ENCODE results near the gene TTPAL. TPM values are rescaled to one million over a fixed set of nuclear protein-coding genes. Genes with fewer than 3 reads are reported as not detected.

Gene TTPAL
- total RNA-seq, 1 donor from 2014 or later = 3.1 TPM

DNA sequence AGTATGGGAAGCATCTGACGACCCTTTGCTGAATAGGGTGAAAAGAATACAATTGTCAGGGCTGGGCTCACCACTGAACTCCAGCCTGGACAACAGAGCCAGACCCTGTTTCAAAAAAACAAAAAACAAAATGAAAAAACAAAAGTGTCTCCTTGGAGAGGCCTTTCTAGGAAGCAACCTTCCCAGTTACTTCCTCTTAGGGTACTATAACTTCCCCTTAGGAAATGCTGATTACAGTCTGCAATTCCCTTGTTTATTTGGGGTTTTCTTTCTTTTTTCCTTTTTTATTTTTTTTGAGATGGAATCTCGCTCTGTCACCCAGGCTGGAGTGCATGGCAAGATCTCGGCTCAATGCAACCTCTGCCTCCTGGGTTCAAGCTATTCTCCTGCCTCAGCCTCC, 20.5 kb upstream of the TTPAL start:
- no peaks in the 10 kb centered on the region for H3K9me3 ChIP-seq (ENCODE audit: control insufficient read depth in 3 of 3, low read length in 3 of 3)
- no peaks in the 10 kb centered on the region for H3K27me3 ChIP-seq (ENCODE audit: control insufficient read depth in 3 of 3, insufficient read depth in 3 of 3, low read length in 3 of 3)
- no peak overlapping the region for H3K4me3 ChIP-seq (ENCODE audit: low read length in 3 of 3)
- H3K4me1 ChIP-seq (ENCODE audit: control insufficient read depth in 3 of 3, insufficient read depth in 3 of 3, low read length in 3 of 3) = no peaks in the 10 kb centered on the region
- H3K27ac ChIP-seq (ENCODE audit: low read depth, low read length) = no peak overlapping the region
- H3K36me3 ChIP-seq (ENCODE audit: control insufficient read depth in 3 of 3, insufficient read depth in 3 of 3, low read length in 3 of 3) = no peaks in the 10 kb centered on the region
- no peak overlapping the region for H3K9ac ChIP-seq (ENCODE audit: low read depth in 1 of 3, low read length in 3 of 3)

GRCh38 chr20:44456611-44457010, 19.1 kb upstream of the TTPAL start:
- Histone ChIP-seq H3K9ac (ENCODE audit: low read depth in 1 of 3, low read length in 3 of 3) (no peak overlapping the region), H3K27ac (ENCODE audit: low read depth, low read length) (no peak overlapping the region), H3K9me3 (ENCODE audit: control insufficient read depth in 3 of 3, low read length in 3 of 3) (no peaks in the 10 kb centered on the region), H3K4me1 (ENCODE audit: control insufficient read depth in 3 of 3, insufficient read depth in 3 of 3, low read length in 3 of 3) (no peaks in the 10 kb centered on the region), H3K36me3 (ENCODE audit: control insufficient read depth in 3 of 3, insufficient read depth in 3 of 3, low read length in 3 of 3) (no peaks in the 10 kb centered on the region), H3K27me3 (ENCODE audit: control insufficient read depth in 3 of 3, insufficient read depth in 3 of 3, low read length in 3 of 3) (no peaks in the 10 kb centered on the region), H3K4me3 (ENCODE audit: low read length in 3 of 3) (no peak overlapping the region)

DNA sequence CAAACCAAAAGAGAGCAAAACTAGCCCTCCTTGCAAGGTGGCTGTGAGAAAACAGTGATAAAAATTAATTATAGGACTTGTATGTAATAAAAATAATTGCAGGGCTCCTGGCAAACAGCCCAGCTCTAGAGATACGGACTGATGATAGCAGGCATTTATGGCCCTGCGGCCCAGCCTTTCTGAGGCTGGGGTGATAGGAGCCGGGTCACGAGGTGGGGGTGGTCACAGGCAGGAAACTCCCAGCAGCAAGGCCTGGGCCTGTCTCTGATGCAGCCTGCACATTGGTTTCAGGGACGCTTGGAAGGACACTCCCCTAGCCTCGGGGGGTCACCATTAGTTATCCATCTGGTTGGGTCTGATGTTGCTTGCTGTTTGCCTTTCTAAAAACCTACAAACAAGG, 18.7 kb upstream of the TTPAL start:
- H3K27me3 ChIP-seq (ENCODE audit: control insufficient read depth in 3 of 3, insufficient read depth in 3 of 3, low read length in 3 of 3) = no peaks in the 10 kb centered on the region
- no peak overlapping the region for H3K9ac ChIP-seq (ENCODE audit: low read depth in 1 of 3, low read length in 3 of 3)
- no peaks in the 10 kb centered on the region for H3K9me3 ChIP-seq (ENCODE audit: control insufficient read depth in 3 of 3, low read length in 3 of 3)
- H3K4me1 ChIP-seq (ENCODE audit: control insufficient read depth in 3 of 3, insufficient read depth in 3 of 3, low read length in 3 of 3) = no peaks in the 10 kb centered on the region
- no peaks in the 10 kb centered on the region for H3K36me3 ChIP-seq (ENCODE audit: control insufficient read depth in 3 of 3, insufficient read depth in 3 of 3, low read length in 3 of 3)
- H3K4me3 ChIP-seq (ENCODE audit: low read length in 3 of 3) = no peak overlapping the region
- no peak overlapping the region for H3K27ac ChIP-seq (ENCODE audit: low read depth, low read length)

DNA sequence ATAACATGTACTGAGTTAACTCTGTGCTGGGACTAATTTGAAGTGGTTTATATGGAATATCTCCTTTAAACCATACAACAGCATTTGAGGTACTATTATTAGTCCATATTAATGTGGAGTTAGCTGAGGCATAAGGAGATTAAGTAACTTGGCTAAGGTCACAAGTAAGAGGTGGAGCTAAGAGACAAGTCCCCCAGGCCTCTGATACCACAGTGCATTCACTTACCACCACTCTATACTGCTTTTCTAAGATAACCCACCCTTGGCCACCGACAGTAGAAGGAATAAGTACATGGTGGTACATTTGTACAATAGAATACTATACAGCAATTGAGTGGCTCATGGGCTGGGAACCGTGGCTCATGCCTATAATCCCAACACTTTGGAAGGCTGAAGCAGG, 16.4 kb upstream of the TTPAL start:
- no peaks in the 10 kb centered on the region for H3K36me3 ChIP-seq (ENCODE audit: control insufficient read depth in 3 of 3, insufficient read depth in 3 of 3, low read length in 3 of 3)
- H3K9me3 ChIP-seq (ENCODE audit: control insufficient read depth in 3 of 3, low read length in 3 of 3) = no peaks in the 10 kb centered on the region
- H3K9ac ChIP-seq (ENCODE audit: low read depth in 1 of 3, low read length in 3 of 3) = no peak overlapping the region
- no peaks in the 10 kb centered on the region for H3K27me3 ChIP-seq (ENCODE audit: control insufficient read depth in 3 of 3, insufficient read depth in 3 of 3, low read length in 3 of 3)
- no peaks in the 10 kb centered on the region for H3K4me1 ChIP-seq (ENCODE audit: control insufficient read depth in 3 of 3, insufficient read depth in 3 of 3, low read length in 3 of 3)
- H3K27ac ChIP-seq (ENCODE audit: low read depth, low read length) = no peak overlapping the region
- H3K4me3 ChIP-seq (ENCODE audit: low read length in 3 of 3) = no peak overlapping the region

DNA sequence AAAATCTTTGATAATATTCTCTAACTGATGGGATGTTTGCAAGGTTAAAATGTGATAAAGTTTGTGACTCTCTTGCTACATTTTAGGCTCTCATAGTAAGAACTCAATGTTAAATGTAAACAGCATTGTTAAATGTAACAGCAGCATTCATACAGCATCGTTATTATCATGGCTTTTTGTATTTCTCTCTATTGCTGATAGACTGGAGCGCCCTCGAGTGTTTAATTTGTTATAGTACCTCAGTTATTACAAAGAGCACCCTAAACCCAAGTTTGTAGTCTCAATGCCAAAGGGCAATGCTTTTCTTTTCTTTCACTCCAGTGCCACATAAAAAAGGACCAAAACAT, 14.9 kb upstream of the TTPAL start:
- Histone ChIP-seq H3K9ac (ENCODE audit: low read depth in 1 of 3, low read length in 3 of 3) (no peak overlapping the region), H3K36me3 (ENCODE audit: control insufficient read depth in 3 of 3, insufficient read depth in 3 of 3, low read length in 3 of 3) (no peaks in the 10 kb centered on the region), H3K4me1 (ENCODE audit: control insufficient read depth in 3 of 3, insufficient read depth in 3 of 3, low read length in 3 of 3) (no peaks in the 10 kb centered on the region), H3K27ac (ENCODE audit: low read depth, low read length) (no peak overlapping the region), H3K4me3 (ENCODE audit: low read length in 3 of 3) (no peak overlapping the region), H3K27me3 (ENCODE audit: control insufficient read depth in 3 of 3, insufficient read depth in 3 of 3, low read length in 3 of 3) (no peaks in the 10 kb centered on the region), H3K9me3 (ENCODE audit: control insufficient read depth in 3 of 3, low read length in 3 of 3) (no peaks in the 10 kb centered on the region)

- no peaks in the 10 kb centered on the region for H3K4me1 ChIP-seq (ENCODE audit: control insufficient read depth in 3 of 3, insufficient read depth in 3 of 3, low read length in 3 of 3)
- H3K4me3 ChIP-seq (ENCODE audit: low read length in 3 of 3) = no peak overlapping the region
- no peak overlapping the region for H3K27ac ChIP-seq (ENCODE audit: low read depth, low read length)
- no peaks in the 10 kb centered on the region for H3K9me3 ChIP-seq (ENCODE audit: control insufficient read depth in 3 of 3, low read length in 3 of 3)
- no peaks in the 10 kb centered on the region for H3K27me3 ChIP-seq (ENCODE audit: control insufficient read depth in 3 of 3, insufficient read depth in 3 of 3, low read length in 3 of 3)
- H3K36me3 ChIP-seq (ENCODE audit: control insufficient read depth in 3 of 3, insufficient read depth in 3 of 3, low read length in 3 of 3) = no peaks in the 10 kb centered on the region
- H3K9ac ChIP-seq (ENCODE audit: low read depth in 1 of 3, low read length in 3 of 3) = no peak overlapping the region
Measured at GRCh38 chr20:44461142-44461802, 14.4 kb upstream of the TTPAL start.

DNA sequence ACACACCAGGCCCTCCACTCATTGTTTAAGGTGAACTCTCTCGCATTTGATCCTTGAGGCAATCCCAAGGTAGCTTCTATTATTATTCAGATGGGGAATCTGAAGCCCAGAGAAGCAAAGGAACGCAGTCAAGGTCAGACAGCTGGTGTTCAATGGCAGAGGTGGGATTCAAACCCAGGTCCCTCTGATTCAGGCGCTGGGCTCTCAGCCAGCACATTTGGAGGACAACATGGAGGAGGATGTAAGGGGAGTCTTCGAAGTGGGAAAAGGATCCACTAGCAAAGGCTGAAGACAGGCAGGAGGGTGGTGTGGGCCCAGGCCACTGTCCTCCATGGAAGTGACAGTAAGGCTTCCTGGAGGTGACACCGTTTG, 13.9 kb upstream of the TTPAL start:
- H3K27me3 ChIP-seq (ENCODE audit: control insufficient read depth in 3 of 3, insufficient read depth in 3 of 3, low read length in 3 of 3) = no peaks in the 10 kb centered on the region
- no peaks in the 10 kb centered on the region for H3K9me3 ChIP-seq (ENCODE audit: control insufficient read depth in 3 of 3, low read length in 3 of 3)
- no peaks in the 10 kb centered on the region for H3K4me1 ChIP-seq (ENCODE audit: control insufficient read depth in 3 of 3, insufficient read depth in 3 of 3, low read length in 3 of 3)
- no peak overlapping the region for H3K9ac ChIP-seq (ENCODE audit: low read depth in 1 of 3, low read length in 3 of 3)
- H3K27ac ChIP-seq (ENCODE audit: low read depth, low read length) = no peak overlapping the region
- H3K4me3 ChIP-seq (ENCODE audit: low read length in 3 of 3) = no peak overlapping the region
- H3K36me3 ChIP-seq (ENCODE audit: control insufficient read depth in 3 of 3, insufficient read depth in 3 of 3, low read length in 3 of 3) = no peaks in the 10 kb centered on the region

DNA sequence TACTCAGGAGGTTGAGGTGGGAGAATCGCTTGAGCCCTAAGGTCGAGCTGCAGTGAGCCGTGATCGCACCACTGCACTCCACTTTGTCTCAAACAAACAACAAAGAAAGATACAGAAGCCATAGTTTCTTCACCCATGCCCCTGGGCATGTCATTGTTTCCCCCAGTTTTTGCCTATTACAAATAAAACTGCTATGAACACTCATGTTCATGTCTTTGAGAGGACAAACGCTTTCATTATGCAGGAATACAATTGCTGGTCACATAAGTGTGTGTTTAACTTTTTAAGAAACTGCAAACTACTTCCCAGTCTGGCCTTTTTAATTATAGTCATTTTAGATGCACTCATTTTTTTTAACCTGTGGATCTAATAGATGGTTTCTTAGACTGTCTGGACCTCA, 12.2 kb upstream of the TTPAL start:
- H3K27me3 ChIP-seq (ENCODE audit: control insufficient read depth in 3 of 3, insufficient read depth in 3 of 3, low read length in 3 of 3) = no peaks in the 10 kb centered on the region
- H3K4me3 ChIP-seq (ENCODE audit: low read length in 3 of 3) = no peak overlapping the region
- H3K27ac ChIP-seq (ENCODE audit: low read depth, low read length) = no peak overlapping the region
- peaks cover 4 to 7% (median 4%) of the 10 kb centered on the region in 3 donors for H3K4me1 ChIP-seq (ENCODE audit: control insufficient read depth in 3 of 3, insufficient read depth in 3 of 3, low read length in 3 of 3)
- no peaks in the 10 kb centered on the region for H3K36me3 ChIP-seq (ENCODE audit: control insufficient read depth in 3 of 3, insufficient read depth in 3 of 3, low read length in 3 of 3)
- H3K9me3 ChIP-seq (ENCODE audit: control insufficient read depth in 3 of 3, low read length in 3 of 3) = no peaks in the 10 kb centered on the region
- H3K9ac ChIP-seq (ENCODE audit: low read depth in 1 of 3, low read length in 3 of 3) = no peak overlapping the region

- Histone ChIP-seq H3K9me3 (ENCODE audit: control insufficient read depth in 3 of 3, low read length in 3 of 3) (no peaks in the 10 kb centered on the region), H3K9ac (ENCODE audit: low read depth in 1 of 3, low read length in 3 of 3) (no peak overlapping the region), H3K27me3 (ENCODE audit: control insufficient read depth in 3 of 3, insufficient read depth in 3 of 3, low read length in 3 of 3) (no peaks in the 10 kb centered on the region), H3K36me3 (ENCODE audit: control insufficient read depth in 3 of 3, insufficient read depth in 3 of 3, low read length in 3 of 3) (no peaks in the 10 kb centered on the region), H3K27ac (ENCODE audit: low read depth, low read length) (no peak overlapping the region), H3K4me3 (ENCODE audit: low read length in 3 of 3) (no peak overlapping the region), H3K4me1 (ENCODE audit: control insufficient read depth in 3 of 3, insufficient read depth in 3 of 3, low read length in 3 of 3) (peaks cover 4 to 7% (median 4%) of the 10 kb centered on the region in 3 donors)
Measured at GRCh38 chr20:44464514-44464913, 11.2 kb upstream of the TTPAL start.

DNA sequence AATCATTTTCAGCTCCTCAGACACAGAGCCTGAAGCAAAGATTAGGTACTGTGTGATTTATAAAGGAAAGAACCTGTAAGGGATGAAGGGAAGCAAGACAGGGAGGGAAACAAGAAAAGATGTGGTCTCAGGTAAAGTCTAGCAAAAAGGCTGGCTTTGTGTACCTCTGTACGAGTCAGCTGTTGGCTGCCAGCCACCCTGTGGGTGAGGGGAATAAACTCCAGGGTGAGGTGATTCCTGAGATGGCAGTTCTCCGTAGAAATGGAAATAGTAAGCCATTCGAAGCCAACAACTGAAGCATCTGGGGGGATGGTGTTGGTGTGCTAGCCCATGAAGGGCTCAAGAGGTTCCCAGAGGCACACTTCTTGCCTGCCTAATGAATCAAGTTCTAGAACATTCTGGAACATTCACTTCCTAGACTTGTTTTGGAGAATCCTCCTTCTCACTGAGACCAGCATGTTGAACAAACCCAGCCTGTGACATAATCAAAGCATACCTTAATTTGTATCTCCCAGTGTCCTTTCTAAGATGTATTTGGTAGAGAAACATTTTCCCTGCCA, 10.6 kb upstream of the TTPAL start:
- H3K4me1 ChIP-seq (ENCODE audit: control insufficient read depth in 3 of 3, insufficient read depth in 3 of 3, low read length in 3 of 3) = peaks cover 4 to 7% (median 4%) of the 10 kb centered on the region in 3 donors
- no peaks in the 10 kb centered on the region for H3K9me3 ChIP-seq (ENCODE audit: control insufficient read depth in 3 of 3, low read length in 3 of 3)
- no peaks in the 10 kb centered on the region for H3K27me3 ChIP-seq (ENCODE audit: control insufficient read depth in 3 of 3, insufficient read depth in 3 of 3, low read length in 3 of 3)
- no peak overlapping the region for H3K27ac ChIP-seq (ENCODE audit: low read depth, low read length)
- H3K4me3 ChIP-seq (ENCODE audit: low read length in 3 of 3) = no peak overlapping the region
- no peaks in the 10 kb centered on the region for H3K36me3 ChIP-seq (ENCODE audit: control insufficient read depth in 3 of 3, insufficient read depth in 3 of 3, low read length in 3 of 3)
- no peak overlapping the region for H3K9ac ChIP-seq (ENCODE audit: low read depth in 1 of 3, low read length in 3 of 3)

Measured in skeletal muscle tissue (tissue), 4 donors.